IPS DF 6.9 (cell line): Measurements from ENCODE around the gene IFNA16.
A peak's percentile ranks its signal among the peaks of the same experiment; 100 is the strongest.
"Not testable (repeated sequence)": the region's sequence is repeated elsewhere in the genome, so short reads cannot be mapped to it uniquely, and the experiment has no call there.

ENCODE experiments used
- DNase-seq: peaks from one replicate; pipeline ENCODE4 v3.0.0-alpha.2; 2013; ENCODE audit warnings: low read depth, low spot score
- H3K27ac ChIP-seq: one replicate; pipeline ENCODE4 v1.5.1; 2013; ENCODE audit warnings: low read length, control low read depth
- H3K27me3 ChIP-seq: 2 replicates; pipeline ENCODE4 v1.6.1; 2013; ENCODE audit warnings: mild to moderate bottlenecking, low read length; ENCODE audit not compliant: control insufficient read depth, insufficient read depth
- H3K36me3 ChIP-seq: 2 replicates; pipeline ENCODE4 v1.6.1; 2013; ENCODE audit warnings: low read length; ENCODE audit not compliant: control insufficient read depth, insufficient read depth
- H3K4me1 ChIP-seq: 2 replicates; pipeline ENCODE4 v1.6.1; 2013; ENCODE audit warnings: low read length; ENCODE audit not compliant: control insufficient read depth, insufficient read depth
- H3K4me3 ChIP-seq: 2 replicates; pipeline ENCODE4 v1.5.1; 2013; ENCODE audit warnings: mild to moderate bottlenecking, low read length
- H3K9me3 ChIP-seq: 2 replicates; pipeline ENCODE4 v1.6.1; 2013; ENCODE audit warnings: low read length, inconsistent platforms; ENCODE audit not compliant: control insufficient read depth, insufficient read depth
- WGBS: extraction: QIAGEN DNeasy Blood & Tissue Kit; methylation state at CpG from one replicate; pipeline ENCODE4 v1.1.7; 2013; ENCODE audit warnings: mixed read lengths, missing lambda C conversion rate; ENCODE audit not compliant: insufficient read length, insufficient coverage; 5-methylcytosine and 5-hydroxymethylcytosine counted together

IFNA16 gene

GRCh38 chr9:21217211-21217610 lies at the start of gene IFNA16:
Gene IFNA16 (minus strand): TSS chr9:21217311. CDS start chr9:21217305, 6 bp downstream.
- DNase-seq, H3K36me3 ChIP-seq: not testable (repeated sequence)
- WGBS, result no CpG with 5 or more reads among the region's 1 CpG

GRCh38 chr9:21265421-21266189 lies 48.5 kb upstream of the IFNA16 start:
- no peak for DNase-seq
- Histone ChIP-seq H3K4me1 (no peaks in the 10 kb centered on the region), H3K27me3 (peaks cover 28% of the 10 kb centered on the region), H3K36me3 (no peaks in the 10 kb centered on the region), H3K4me3 (no peak overlapping the region), H3K27ac (no peak overlapping the region), H3K9me3 (no peaks in the 10 kb centered on the region)
- WGBS, result no CpG with 5 or more reads among the region's 1 CpG

More at GRCh38 chr9:21217211-21217610, at the start of gene IFNA16:
- H3K27ac ChIP-seq, H3K9me3 ChIP-seq, H3K27me3 ChIP-seq, H3K4me1 ChIP-seq, H3K4me3 ChIP-seq: not testable (repeated sequence)

- no CpG with 5 or more reads among the region's 5 CpGs for WGBS
- H3K9me3 ChIP-seq, result no peaks in the 10 kb centered on the region
Observed at GRCh38 chr9:21255538-21256212, 38.6 kb upstream of the IFNA16 start.

GRCh38 chr9:21252721-21253547 lies 35.8 kb upstream of the IFNA16 start:
- WGBS, result no CpG with 5 or more reads among the region's 3 CpGs
- Histone ChIP-seq H3K27me3 (no peaks in the 10 kb centered on the region), H3K9me3 (no peaks in the 10 kb centered on the region), H3K36me3 (no peaks in the 10 kb centered on the region), H3K4me3 (no peak overlapping the region), H3K27ac (no peak overlapping the region), H3K4me1 (peaks cover 3% of the 10 kb centered on the region; the same call in 1 of the 2 replicates)
- peak; percentile 11 for DNase-seq

More at GRCh38 chr9:21255538-21256212, 38.6 kb upstream of the IFNA16 start:
- Histone ChIP-seq H3K27me3 (no peaks in the 10 kb centered on the region), H3K27ac (no peak overlapping the region), H3K36me3 (no peaks in the 10 kb centered on the region), H3K4me1 (peaks cover 3% of the 10 kb centered on the region; the same call in 1 of the 2 replicates), H3K4me3 (no peak overlapping the region)
- no peak for DNase-seq

GRCh38 chr9:21251638-21252037 lies 34.5 kb upstream of the IFNA16 start:
- no CpG with 5 or more reads among the region's 4 CpGs for WGBS

GRCh38 chr9:21251190-21251589 lies 34.1 kb upstream of the IFNA16 start:
- Histone ChIP-seq H3K27me3 (no peaks in the 10 kb centered on the region), H3K4me3 (no peak overlapping the region), H3K4me1 (peaks cover 3% of the 10 kb centered on the region; the same call in 1 of the 2 replicates), H3K9me3 (no peaks in the 10 kb centered on the region), H3K27ac (no peak overlapping the region), H3K36me3 (no peaks in the 10 kb centered on the region)
- WGBS, result no CpG with 5 or more reads among the region's 1 CpG
- no peak for DNase-seq

More at GRCh38 chr9:21251638-21252037, 34.5 kb upstream of the IFNA16 start:
- Histone ChIP-seq H3K4me3 (no peak overlapping the region), H3K27me3 (no peaks in the 10 kb centered on the region), H3K27ac (no peak overlapping the region), H3K36me3 (no peaks in the 10 kb centered on the region), H3K4me1 (peaks cover 3% of the 10 kb centered on the region; the same call in 1 of the 2 replicates), H3K9me3 (no peaks in the 10 kb centered on the region)
- no peak for DNase-seq

GRCh38 chr9:21244836-21245235 lies 27.7 kb upstream of the IFNA16 start:
- no peaks in the 10 kb centered on the region for H3K27me3 ChIP-seq
- WGBS, result no CpG with 5 or more reads among the region's 2 CpGs

GRCh38 chr9:21239911-21240310 lies 22.8 kb upstream of the IFNA16 start, which contains the start of gene IFNA14:
Gene IFNA14 (minus strand): TSS chr9:21240005. CDS start chr9:21239935, 70 bp downstream.
- DNase-seq, result no peak
- Histone ChIP-seq H3K9me3 (no peaks in the 10 kb centered on the region), H3K27me3 (no peaks in the 10 kb centered on the region), H3K36me3 (no peaks in the 10 kb centered on the region), H3K4me1 (no peaks in the 10 kb centered on the region), H3K27ac (no peak within 1 kb of the TSS), H3K4me3 (no peak within 1 kb of the TSS)
- no CpG with 5 or more reads among the region's 2 CpGs for WGBS

More at GRCh38 chr9:21244836-21245235, 27.7 kb upstream of the IFNA16 start:
- no peaks in the 10 kb centered on the region for H3K36me3 ChIP-seq
- no peak overlapping the region for H3K27ac ChIP-seq
- H3K9me3 ChIP-seq, result no peaks in the 10 kb centered on the region
- H3K4me1 ChIP-seq, result no peaks in the 10 kb centered on the region
- no peak overlapping the region for H3K4me3 ChIP-seq
- no peak for DNase-seq

- not testable (repeated sequence) for DNase-seq, H3K4me3 ChIP-seq
- WGBS, result no CpG with 5 or more reads among the region's 1 CpG
Observed at GRCh38 chr9:21236360-21236714, 19.2 kb upstream of the IFNA16 start.

More at GRCh38 chr9:21236360-21236714, 19.2 kb upstream of the IFNA16 start:
- not testable (repeated sequence) for H3K27me3 ChIP-seq, H3K27ac ChIP-seq, H3K36me3 ChIP-seq, H3K9me3 ChIP-seq, H3K4me1 ChIP-seq
